T47D (cell line): ENCODE data around the gene ANHX.
A peak's percentile ranks its signal among the peaks of the same experiment; 100 is the strongest.

Experiments
- DNase-seq, 2 experiments: peaks; one replicate each; pipeline versions ENCODE4 v3.0.0 to v3.0.0-alpha.2; 2011 to 2012; ENCODE audit warnings: low read depth in 1 of 2, low spot score in 1 of 2
- JUND ChIP-seq: IDR thresholded peaks from 2 replicates; pipeline ENCODE4 v1.6.1; 2012; ENCODE audit warnings: low read depth
- in situ Hi-C: cut with HindIII; loops from 2 replicates; pipeline ENCODE4 v1.10.0; 2016; ENCODE audit warnings: low sequenced_read_pairs, low pct_unique_long_range_greater_than_20kb

Gene ANHX

DNA sequence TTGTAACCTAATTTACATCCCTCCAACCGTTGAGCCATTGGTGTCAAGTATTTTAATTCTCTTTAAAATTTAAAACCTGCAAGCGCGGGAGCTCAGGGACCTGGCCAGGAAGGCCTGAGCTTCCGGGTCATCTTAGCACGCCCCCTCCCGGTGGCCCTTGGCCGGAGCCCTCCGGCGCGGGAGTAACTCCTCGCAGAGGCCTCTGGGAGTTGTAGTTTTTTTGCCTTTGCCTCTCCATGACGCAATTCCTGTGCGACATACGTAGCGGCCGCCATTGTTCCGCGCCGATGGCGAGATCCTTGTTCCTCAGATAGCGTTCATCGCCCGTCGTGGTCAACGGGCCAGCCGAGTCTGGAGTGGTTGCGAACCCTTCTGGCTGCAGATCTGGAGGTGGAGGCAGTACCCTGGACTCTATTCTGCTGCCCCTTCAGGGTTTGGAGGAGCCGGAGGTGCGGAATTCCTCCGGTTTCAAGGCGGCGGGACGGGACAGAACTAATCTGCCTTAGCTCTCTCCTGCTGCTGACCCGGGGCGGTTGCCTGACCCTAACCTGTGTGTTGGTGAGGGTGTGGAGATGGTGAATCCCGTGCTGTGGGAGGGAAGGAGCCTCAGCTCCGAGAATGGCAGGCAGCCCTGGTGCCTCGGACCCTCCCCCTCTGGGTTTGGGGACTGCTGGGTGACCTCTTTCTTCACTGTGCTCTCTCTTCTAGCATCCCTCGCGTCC is 54.3 kb downstream of the ANHX start, which contains the start of gene ZNF268:
Gene ZNF268, plus strand, starts transcription at position 258 of the 722 bp plus-strand sequence. CDS start 503 bp downstream, outside the sequence.
- no peak for TF ChIP-seq JUND
- peak; percentile 71 to 97 for DNase-seq
- in situ Hi-C loops = no loop called here

GRCh38 chr12:133180669-133181068 is 55.0 kb downstream of the ANHX start:
- no peak for DNase-seq
- in situ Hi-C loops = no loop called here
- TF ChIP-seq JUND = no peak

DNA sequence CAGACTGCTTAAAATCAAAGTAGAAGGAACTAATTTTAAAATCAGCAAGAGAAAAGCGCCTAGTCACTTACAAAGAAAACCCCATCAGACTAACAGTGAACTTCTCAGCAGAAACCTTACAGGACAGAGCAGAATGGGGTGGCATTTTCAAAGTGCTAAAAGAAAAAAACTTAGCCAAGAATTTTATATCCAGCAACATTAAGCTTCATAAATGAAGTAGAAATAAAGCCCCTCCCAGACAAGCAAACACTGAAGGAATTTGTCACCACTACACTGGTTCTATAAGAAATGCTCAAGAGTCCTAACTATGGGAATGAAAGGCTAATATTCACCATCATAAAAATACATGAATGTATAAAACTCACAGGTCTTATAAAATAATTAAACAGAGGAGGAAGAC is 60.8 kb downstream of the ANHX start:
- TF ChIP-seq JUND = no peak
- in situ Hi-C loops = no loop called here
- no peak for DNase-seq

GRCh38 chr12:133172491-133172890 is 63.2 kb downstream of the ANHX start:
- no peak for TF ChIP-seq JUND
- in situ Hi-C loops = no loop called here
- peak; percentile 19 to 71 for DNase-seq
